ENCODE measurements around the gene DMRTA2. TPM values are rescaled to one million over a fixed set of nuclear protein-coding genes. Genes with fewer than 3 reads are reported as not detected.

DMRTA2 gene
- total and polyA plus RNA-seq, 2 donors (not counting 3 experiments of a cell fraction or from before 2014, with no cell fraction given): not detected

DNA sequence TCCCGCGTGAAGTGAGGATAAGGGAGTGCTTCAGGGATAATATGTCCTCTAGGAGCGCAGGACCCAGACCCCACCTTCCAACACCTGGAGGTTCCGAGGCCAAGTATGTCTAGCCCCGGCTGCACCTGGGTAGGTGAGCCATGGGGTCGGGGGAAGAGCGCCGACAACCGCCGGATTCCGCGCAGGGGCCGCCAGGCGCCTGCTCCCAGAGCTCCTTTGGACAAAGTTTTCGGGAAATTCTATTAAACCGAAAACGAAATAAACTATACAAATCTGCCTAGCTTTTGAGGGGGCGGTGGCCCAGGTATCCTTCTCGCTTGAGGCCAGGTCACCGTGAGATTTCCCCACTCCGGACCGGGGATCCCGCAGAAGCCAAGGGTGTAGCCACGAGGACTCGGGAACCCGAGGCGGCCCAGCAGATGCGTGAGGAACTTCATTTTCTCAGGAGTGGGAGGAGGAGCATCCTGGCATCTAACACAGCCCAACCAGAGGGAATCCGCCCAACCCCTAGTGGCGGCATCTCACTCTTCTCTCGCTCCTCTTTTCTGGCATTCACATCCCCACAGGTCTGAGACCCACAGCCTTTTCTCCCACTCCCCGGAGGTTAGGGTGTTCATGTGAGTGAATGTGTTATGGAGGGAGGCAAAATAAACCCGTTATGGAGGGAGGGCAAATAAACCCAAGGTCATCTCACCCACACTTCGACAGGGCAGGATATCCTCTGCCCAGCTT is 2.3 kb upstream of the DMRTA2 start:
- H3K36me3 ChIP-seq (ENCODE audit: control insufficient read depth in 2 of 2, extremely low read depth in 1 of 2, insufficient read depth in 2 of 2, low read length in 2 of 2): no peaks in the 10 kb centered on the region
- H3K4me1 ChIP-seq (ENCODE audit: control insufficient read depth, extremely low read depth, insufficient read depth, low read length): peaks cover 3% of the 10 kb centered on the region
- FAIRE-seq: no peak
- ChIA-PET CTCF (interaction anchor here (1.1 kb wide), 1 partner anchor 178 kb away, joined by 5 read pairs; no protein-coding TSS in a partner anchor), POLR2A (no interaction called here)
- no peak for TF ChIP-seq GATA2 (IDR thresholded peaks at IDR 0.05; ENCODE audit: insufficient read depth, insufficient read length, low read depth, low read length)
- TF ChIP-seq POLR2AphosphoS5 (IDR thresholded peaks at IDR 0.05; ENCODE audit: insufficient read depth, low read depth, low read length): no peak
- TF ChIP-seq, protein P1, sequence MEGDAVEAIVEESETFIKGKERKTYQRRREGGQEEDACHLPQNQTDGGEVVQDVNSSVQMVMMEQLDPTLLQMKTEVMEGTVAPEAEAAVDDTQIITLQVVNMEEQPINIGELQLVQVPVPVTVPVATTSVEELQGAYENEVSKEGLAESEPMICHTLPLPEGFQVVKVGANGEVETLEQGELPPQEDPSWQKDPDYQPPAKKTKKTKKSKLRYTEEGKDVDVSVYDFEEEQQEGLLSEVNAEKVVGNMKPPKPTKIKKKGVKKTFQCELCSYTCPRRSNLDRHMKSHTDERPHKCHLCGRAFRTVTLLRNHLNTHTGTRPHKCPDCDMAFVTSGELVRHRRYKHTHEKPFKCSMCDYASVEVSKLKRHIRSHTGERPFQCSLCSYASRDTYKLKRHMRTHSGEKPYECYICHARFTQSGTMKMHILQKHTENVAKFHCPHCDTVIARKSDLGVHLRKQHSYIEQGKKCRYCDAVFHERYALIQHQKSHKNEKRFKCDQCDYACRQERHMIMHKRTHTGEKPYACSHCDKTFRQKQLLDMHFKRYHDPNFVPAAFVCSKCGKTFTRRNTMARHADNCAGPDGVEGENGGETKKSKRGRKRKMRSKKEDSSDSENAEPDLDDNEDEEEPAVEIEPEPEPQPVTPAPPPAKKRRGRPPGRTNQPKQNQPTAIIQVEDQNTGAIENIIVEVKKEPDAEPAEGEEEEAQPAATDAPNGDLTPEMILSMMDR (IDR thresholded peaks at IDR 0.05; ENCODE audit: extremely low read depth in 1 of 2, insufficient read depth in 1 of 2, low read depth in 1 of 2, low read length in 2 of 2): peak in 1 of 2 donors; percentile 6
- TF ChIP-seq POLR2A (IDR thresholded peaks at IDR 0.05; ENCODE audit: low read depth, low read length): no peak
- no peak for TF ChIP-seq MYC (IDR thresholded peaks at IDR 0.05; ENCODE audit: low read depth, low read length)
- TF ChIP-seq, protein P2, sequence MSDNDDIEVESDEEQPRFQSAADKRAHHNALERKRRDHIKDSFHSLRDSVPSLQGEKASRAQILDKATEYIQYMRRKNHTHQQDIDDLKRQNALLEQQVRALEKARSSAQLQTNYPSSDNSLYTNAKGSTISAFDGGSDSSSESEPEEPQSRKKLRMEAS (IDR thresholded peaks at IDR 0.05; ENCODE audit: insufficient read depth, insufficient read length): no peak
- TF ChIP-seq EZH2 (IDR thresholded peaks at IDR 0.05; ENCODE audit: borderline replicate concordance, low read depth, low read length, severe bottlenecking): peak; percentile 93
- no peak for TF ChIP-seq JUN (IDR thresholded peaks at IDR 0.05; ENCODE audit: borderline replicate concordance, insufficient read depth, insufficient read length, low read depth)
- TF ChIP-seq FOS (IDR thresholded peaks at IDR 0.05; ENCODE audit: borderline replicate concordance, insufficient read depth, low read length): no peak
- DNase-seq (ENCODE audit: low read depth, low spot score): no peak
- no peak overlapping the region for H3K4me2 ChIP-seq (ENCODE audit: insufficient read depth, low read length)
- no peak overlapping the region for H2AFZ ChIP-seq (ENCODE audit: low read depth, low read length)
- no peaks in the 10 kb centered on the region for H3K9me3 ChIP-seq (replicated peaks; ENCODE audit: control insufficient read depth, insufficient read depth, low read length)
- dilution Hi-C loops (cut with MboI; ENCODE audit: extremely low pct_ligation_motif_present, low sequenced_read_pairs) (no loop called here), intact Hi-C loops (cut with micrococcal nuclease) (loop anchor here (5.0 kb wide), 1 partner anchor 552 kb away; no protein-coding TSS in a partner anchor)
- no peak overlapping the region for H3K4me3 ChIP-seq (replicated peaks in 1 of 3; ENCODE audit: insufficient read depth in 1 of 3, low read depth in 1 of 3, low read length in 3 of 3)
- peaks cover 85 to 100% of the 10 kb centered on the region in 2 experiments for H3K27me3 ChIP-seq (ENCODE audit: control insufficient read depth in 2 of 2, insufficient read depth in 2 of 2, low read length in 2 of 2)
- no peaks in the 10 kb centered on the region for H4K20me1 ChIP-seq (replicated peaks; ENCODE audit: control insufficient read depth, extremely low read depth, insufficient read depth, low read length)
- H3K9ac ChIP-seq (replicated peaks; ENCODE audit: extremely low read depth, insufficient read depth, low read length): no peak overlapping the region
- H3K9me1 ChIP-seq (replicated peaks; ENCODE audit: control insufficient read depth, extremely low read depth, insufficient read depth, low read length): no peaks in the 10 kb centered on the region
- no TSS peak for BruUV-seq (replicated peaks)
- no peaks in the 10 kb centered on the region for H3K79me2 ChIP-seq (ENCODE audit: control insufficient read depth, insufficient read depth, low read length)
- no peak overlapping the region for H3K27ac ChIP-seq (ENCODE audit: insufficient read depth, low read depth, low read length)

All from endothelial cell of umbilical vein (primary cell).